HEK293T (cell line): Measurements from ENCODE around the gene GDE1.

Source experiments
- ARNT ChIP-seq: fragments of 450-650 bp; IDR thresholded peaks from 2 replicates; pipeline ENCODE4 v1.6.1; 2017; ENCODE audit warnings: mild to moderate bottlenecking
- BHLHE40 ChIP-seq: fragments of 450-650 bp; IDR thresholded peaks from 2 replicates; pipeline ENCODE4 v1.6.1; 2016; ENCODE audit warnings: mild to moderate bottlenecking, moderate library complexity, borderline replicate concordance
- ELF4 ChIP-seq: fragments of 450-650 bp; IDR thresholded peaks from 2 replicates; pipeline ENCODE4 v1.6.1; 2017; ENCODE audit warnings: antibody characterized with exemption
- FOXA1 ChIP-seq: fragments of 450-650 bp; IDR thresholded peaks from 2 replicates; pipeline ENCODE4 v1.6.1; 2016; ENCODE audit warnings: mild to moderate bottlenecking
- FOXK2 ChIP-seq: fragments of 450-650 bp; IDR thresholded peaks from 2 replicates; pipeline ENCODE4 v1.6.1; 2016; ENCODE audit warnings: mild to moderate bottlenecking
- FOXM1 ChIP-seq: fragments of 450-650 bp; IDR thresholded peaks from 2 replicates; pipeline ENCODE4 v1.6.1; 2017; ENCODE audit warnings: mild to moderate bottlenecking, borderline replicate concordance
- L3MBTL2 ChIP-seq: fragments of 450-650 bp; conservative IDR thresholded peaks from 2 replicates; pipeline ENCODE4 v1.6.1; 2016; ENCODE audit warnings: mild to moderate bottlenecking
- NFRKB ChIP-seq: fragments of 450-650 bp; IDR thresholded peaks from 2 replicates; pipeline ENCODE4 v1.6.1; 2016; ENCODE audit warnings: mild to moderate bottlenecking, moderate library complexity
- PKNOX1 ChIP-seq: fragments of 450-650 bp; IDR thresholded peaks from 2 replicates; pipeline ENCODE4 v1.6.1; 2016
- SP1 ChIP-seq: fragments of 450-650 bp; IDR thresholded peaks from 2 replicates; pipeline ENCODE4 v1.6.1; 2017
- TARDBP ChIP-seq: fragments of 450-650 bp; IDR thresholded peaks from 2 replicates; pipeline ENCODE4 v1.6.1; 2016

- TF ChIP-seq SP1 (no peak), ELF4 (no peak), BHLHE40 (no peak), FOXK2 (no peak), NFRKB (no peak), FOXA1 (no peak), L3MBTL2 (no peak), ARNT (no peak), FOXM1 (no peak), TARDBP (no peak), PKNOX1 (no peak)
These were observed 58.2 kb downstream of the GDE1 start for GRCh38 chr16:19463468-19464315.
